ENCODE data around the gene OR2M3.
"Not testable (repeated sequence)": the region's sequence is repeated elsewhere in the genome, so short reads cannot be mapped to it uniquely, and the experiment has no call there.

OR2M3 gene, protein sequence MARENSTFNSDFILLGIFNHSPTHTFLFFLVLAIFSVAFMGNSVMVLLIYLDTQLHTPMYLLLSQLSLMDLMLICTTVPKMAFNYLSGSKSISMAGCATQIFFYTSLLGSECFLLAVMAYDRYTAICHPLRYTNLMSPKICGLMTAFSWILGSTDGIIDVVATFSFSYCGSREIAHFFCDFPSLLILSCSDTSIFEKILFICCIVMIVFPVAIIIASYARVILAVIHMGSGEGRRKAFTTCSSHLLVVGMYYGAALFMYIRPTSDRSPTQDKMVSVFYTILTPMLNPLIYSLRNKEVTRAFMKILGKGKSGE

DNA sequence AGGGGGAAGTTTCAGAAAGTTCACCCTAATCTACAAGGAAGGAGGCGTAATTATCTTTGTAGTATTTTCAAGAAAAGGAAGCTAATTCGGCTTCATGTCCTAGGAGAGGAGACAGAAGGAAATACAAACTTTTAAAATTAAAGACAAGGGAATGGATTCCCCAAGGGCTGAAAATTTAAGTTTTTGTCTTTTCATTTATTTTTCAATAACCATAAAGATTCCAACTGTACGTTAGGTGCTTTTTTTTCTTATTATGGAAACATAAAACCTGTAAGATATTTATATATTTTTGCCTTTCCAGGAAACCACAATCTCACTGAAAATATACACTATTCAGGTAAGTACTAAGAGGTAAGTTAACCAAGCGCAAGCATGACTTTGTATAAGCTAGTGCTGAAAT, at the start of gene OR2M3:
TSS of gene OR2M3 (plus strand) at position 301 of the 400 bp plus-strand sequence. CDS start 5,803 bp downstream, outside the sequence.
- no peak for DNase-seq

DNA sequence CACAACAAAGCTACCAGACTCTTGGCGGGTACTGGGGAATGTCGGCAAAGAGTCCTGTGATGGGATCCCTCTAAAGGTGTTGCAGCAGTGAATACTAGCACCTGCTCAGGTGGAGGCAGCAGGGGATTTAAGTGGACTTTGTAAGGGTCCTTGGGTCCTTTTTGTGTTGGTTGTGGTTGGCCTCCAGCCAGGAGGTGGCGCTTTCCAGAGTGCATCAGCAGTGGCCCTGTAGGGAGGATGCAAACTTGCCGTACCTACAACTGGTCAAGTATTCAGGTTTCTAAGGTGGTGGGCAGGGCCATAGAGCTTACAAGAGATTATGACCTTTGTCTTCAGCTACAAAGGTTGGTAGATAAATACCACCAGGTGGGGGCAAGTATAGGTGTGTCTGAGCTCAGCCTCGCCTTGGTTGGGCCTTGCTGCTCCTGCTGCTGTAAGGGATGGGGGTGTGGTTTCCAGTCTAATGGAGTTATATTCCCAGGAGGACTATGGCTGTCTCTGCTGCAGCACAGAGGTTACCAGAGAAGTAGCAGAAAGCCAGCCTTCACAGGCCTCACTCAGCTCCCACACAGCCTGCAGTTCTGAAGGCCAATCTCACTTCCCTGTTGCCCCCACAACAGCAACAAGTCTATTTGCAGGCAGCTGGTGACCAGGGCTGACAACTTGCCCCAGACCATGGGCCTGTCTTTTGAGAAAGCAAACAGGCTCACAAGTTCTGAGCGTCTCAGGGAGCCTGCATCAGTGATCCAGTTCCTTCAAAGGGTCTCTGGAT, 44.8 kb upstream of the OR2M3 start:
- no peak for DNase-seq

GRCh38 chr1:248155927-248156326, 41.1 kb upstream of the OR2M3 start:
- no peak for DNase-seq

DNA sequence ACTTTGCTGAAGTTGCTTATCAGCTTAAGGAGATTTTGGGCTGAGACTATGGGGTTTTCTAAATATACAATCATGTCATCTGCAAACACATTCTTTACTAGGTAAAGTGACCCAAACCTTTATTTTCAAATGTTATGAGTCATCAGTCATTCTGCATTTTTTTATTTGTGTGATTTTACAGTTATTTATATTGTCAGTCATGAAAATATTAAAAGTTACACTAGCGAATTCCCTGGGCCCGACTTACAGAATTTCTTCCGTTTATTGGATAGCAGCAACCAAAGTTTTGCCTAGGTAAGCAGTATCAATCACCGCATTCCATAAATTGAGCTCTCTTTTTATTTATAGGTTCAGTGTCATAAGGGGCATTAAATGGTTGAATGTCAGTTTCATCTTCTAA, 38.3 kb upstream of the OR2M3 start:
- DNase-seq = no peak

DNA sequence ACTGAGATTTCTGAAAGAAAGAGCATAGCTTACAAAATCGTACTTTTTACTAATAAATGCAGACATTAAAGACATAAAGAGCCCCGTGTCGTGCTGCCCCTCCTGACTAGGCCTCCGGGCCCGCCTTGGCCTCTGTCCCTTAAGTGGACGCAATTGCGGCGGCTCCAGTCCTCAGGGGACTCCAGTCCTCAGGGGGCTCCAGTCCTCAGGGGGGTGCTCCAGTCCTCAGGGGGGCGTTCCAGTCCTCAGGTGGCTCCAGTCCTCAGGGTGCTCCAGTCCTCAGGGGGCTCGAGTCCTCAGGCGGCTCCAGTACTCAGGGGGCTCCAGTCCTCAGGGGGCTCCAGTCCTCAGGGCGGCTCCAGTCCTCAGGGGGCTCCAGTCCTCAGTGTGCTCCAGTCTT, 33.0 kb upstream of the OR2M3 start:
- DNase-seq = no peak

DNA sequence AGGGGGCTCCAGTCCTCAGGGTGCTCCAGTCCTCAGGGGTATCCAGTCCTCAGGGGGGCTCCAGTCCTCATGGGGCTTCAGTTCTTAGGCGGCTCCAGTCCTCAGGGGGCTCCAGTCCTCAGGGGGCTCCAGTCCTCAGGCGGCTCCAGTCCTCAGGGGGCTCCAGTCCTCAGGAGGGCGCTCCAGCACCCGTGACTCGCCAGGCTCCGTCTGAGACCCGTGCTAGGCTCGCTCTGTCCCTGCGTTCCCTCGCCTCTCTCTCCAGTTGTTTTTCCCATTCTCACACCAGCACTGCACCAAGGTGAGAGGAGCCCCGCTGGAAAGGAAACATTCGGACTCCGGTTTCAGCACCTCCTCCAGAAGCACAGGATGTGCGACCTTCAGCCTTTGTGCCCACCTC, 31.9 kb upstream of the OR2M3 start:
- DNase-seq = no peak

- no peak for DNase-seq
Measured at GRCh38 chr1:248174521-248174920, 22.5 kb upstream of the OR2M3 start, which contains the start of gene OR2M2. Gene OR2M2, plus strand, starts transcription at chr1:248174821. Its CDS starts 5,165 bp downstream, at chr1:248179986.

- DNase-seq = no peak
Measured at GRCh38 chr1:248183996-248184395, 13.1 kb upstream of the OR2M3 start.

DNA sequence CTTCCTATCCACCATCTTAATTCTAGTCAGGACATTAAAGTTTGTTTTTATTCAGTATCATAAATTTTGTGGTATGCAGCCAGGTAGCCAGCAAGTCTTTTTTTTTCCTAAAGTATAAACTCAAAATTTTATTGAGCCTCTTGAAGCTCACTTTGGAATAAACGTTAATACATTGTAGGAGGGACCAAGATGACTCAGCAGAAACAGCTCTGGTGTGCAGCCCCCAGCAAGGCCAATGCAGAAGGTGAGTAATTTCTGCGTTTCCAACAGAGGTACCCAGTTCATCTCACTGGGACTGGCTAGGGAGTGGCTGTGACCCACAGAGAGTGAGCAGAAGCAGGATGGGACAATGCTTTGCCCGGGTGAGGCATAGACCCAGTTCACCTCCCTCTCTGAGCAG, 9.7 kb upstream of the OR2M3 start:
- DNase-seq = no peak

GRCh38 chr1:248189026-248189425, 8.0 kb upstream of the OR2M3 start:
- DNase-seq = no peak

- DNase-seq = no peak
Measured at GRCh38 chr1:248194117-248194516, 2.9 kb upstream of the OR2M3 start.

DNA sequence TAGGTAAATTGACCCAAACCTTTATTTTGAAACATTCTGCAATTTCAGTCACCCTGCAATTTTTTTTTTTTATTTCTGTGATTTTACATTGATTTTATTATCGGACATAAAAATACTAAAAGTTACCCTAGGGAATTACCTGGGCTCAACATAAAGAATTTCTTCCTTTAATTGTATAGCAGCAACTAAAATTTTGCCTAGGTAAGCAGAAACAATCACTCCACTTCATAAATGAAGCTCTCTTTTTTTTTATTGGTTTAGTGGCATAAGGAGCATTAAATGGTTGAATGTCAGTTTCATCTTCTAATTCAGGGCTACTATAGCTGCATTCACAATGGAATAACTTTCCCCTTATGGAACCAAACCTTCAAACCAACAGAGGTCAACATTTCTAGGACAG, 18.8 kb downstream of the OR2M3 start:
- DNase-seq = no peak

DNA sequence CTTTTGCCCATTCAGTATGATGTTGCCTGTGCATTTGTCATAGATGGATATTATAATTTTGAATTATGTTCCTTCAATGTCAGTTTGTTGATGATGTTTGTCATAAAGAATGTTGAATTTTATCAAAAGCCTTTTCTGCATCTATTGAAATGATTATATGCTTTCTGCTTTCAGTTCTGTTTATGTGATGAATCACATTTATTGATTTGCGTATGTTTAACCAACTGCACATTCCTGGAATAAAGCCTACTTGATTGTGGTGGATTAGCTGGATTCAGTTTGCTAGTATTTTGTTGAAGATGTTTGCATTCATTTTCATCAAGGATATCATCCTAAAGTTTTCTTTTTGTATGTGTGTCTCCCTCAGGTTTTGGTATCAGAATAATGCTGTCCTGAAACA, 28.5 kb downstream of the OR2M3 start:
- DNase-seq = no peak

DNA sequence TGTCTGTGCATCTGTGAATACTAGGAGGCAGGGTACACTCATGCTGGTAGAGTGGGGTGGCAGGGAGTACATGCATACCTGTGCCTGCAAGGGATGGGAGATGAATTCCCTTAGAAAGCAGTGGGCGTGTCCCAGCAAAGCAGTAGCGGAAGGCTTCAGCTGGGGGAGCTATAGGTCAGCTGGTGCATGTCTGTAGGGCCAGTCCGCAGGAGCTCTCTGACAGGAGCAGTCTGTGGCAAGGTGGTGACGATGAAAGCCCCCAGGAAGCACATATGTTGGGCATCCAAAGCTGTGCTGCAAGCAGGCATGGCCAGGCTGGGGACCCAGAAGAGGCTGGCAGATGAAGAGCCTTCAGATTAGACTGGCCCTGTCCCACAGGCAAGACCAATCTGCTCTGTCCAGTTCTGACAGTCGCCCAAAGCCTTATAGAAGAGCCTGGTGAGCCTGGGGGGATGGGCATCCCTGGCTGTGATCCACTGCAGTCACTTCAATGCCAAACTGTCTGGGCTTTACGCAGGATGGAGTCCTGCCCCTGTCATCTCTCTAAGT, 32.4 kb downstream of the OR2M3 start:
- DNase-seq = no peak

GRCh38 chr1:248231117-248231516, 34.1 kb downstream of the OR2M3 start, which contains the start of gene OR2M4:
Gene OR2M4, plus strand, starts transcription at chr1:248231417. Its CDS starts 7,512 bp downstream, at chr1:248238929.
- DNase-seq = no peak

DNA sequence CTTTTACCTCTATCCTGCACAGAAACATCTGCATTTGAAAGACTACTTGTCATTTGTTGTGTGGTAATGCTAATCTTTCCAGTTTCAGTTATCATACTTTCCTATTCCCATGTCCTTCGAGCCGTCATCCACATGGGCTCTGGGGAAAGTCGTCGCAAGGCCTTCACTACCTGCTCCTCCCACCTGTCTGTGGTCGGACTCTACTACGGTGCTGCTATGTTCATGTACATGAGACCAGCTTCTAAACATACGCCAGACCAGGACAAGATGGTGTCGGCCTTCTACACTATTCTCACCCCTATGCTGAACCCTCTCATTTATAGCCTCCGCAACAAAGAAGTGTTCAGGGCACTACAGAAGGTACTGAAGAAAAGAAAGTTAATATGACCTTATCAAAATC, 42.4 kb downstream of the OR2M3 start:
- DNase-seq = no peak

- no peak for DNase-seq
Measured at GRCh38 chr1:248243204-248243603, 46.1 kb downstream of the OR2M3 start.

- DNase-seq = not testable (repeated sequence)
Measured at GRCh38 chr1:248259309-248259708, 62.2 kb downstream of the OR2M3 start.
